ENCODE results near the gene COX6A2.

The COX6A2 gene

GRCh38 chr16:31428279-31428597, at the start of gene COX6A2:
Gene COX6A2, minus strand, starts transcription at chr16:31428360. Its CDS starts 35 bp downstream, at chr16:31428325.
- TF ChIP-seq CTCF (IDR thresholded peaks at IDR 0.05; ENCODE audit: extremely low read depth, insufficient read depth, missing control alignments), result no peak
- DNase-seq (ENCODE audit: low spot score), result no peak
- in situ Hi-C loops (cut with MboI; ENCODE audit: low pct_unique_long_range_greater_than_20kb, low sequenced_read_pairs, unreplicated experiment), result loop anchor here (25.0 kb wide), 1 partner anchor 466 kb away; the partner anchor contains the start of gene SETD1A

- DNase-seq (ENCODE audit: low spot score), result peak; percentile 72
- in situ Hi-C loops (cut with MboI; ENCODE audit: low pct_unique_long_range_greater_than_20kb, low sequenced_read_pairs, unreplicated experiment), result no loop called here
- no peak for TF ChIP-seq CTCF (IDR thresholded peaks at IDR 0.05; ENCODE audit: extremely low read depth, insufficient read depth, missing control alignments)
Observed at GRCh38 chr16:31477220-31478216, 49.4 kb upstream of the COX6A2 start.

- DNase-seq (ENCODE audit: low spot score), result peak; percentile 95
- no peak for TF ChIP-seq CTCF (IDR thresholded peaks at IDR 0.05; ENCODE audit: extremely low read depth, insufficient read depth, missing control alignments)
- in situ Hi-C loops (cut with MboI; ENCODE audit: low pct_unique_long_range_greater_than_20kb, low sequenced_read_pairs, unreplicated experiment), result no loop called here
Observed at GRCh38 chr16:31476303-31477219, 48.4 kb upstream of the COX6A2 start.

GRCh38 chr16:31475946-31476302, 47.8 kb upstream of the COX6A2 start:
- in situ Hi-C loops (cut with MboI; ENCODE audit: low pct_unique_long_range_greater_than_20kb, low sequenced_read_pairs, unreplicated experiment), result no loop called here
- DNase-seq (ENCODE audit: low spot score), result no peak
- no peak for TF ChIP-seq CTCF (IDR thresholded peaks at IDR 0.05; ENCODE audit: extremely low read depth, insufficient read depth, missing control alignments)

- no peak for TF ChIP-seq CTCF (IDR thresholded peaks at IDR 0.05; ENCODE audit: extremely low read depth, insufficient read depth, missing control alignments)
- DNase-seq (ENCODE audit: low spot score), result no peak
- in situ Hi-C loops (cut with MboI; ENCODE audit: low pct_unique_long_range_greater_than_20kb, low sequenced_read_pairs, unreplicated experiment), result loop anchor here (25.0 kb wide), 1 partner anchor 387 kb away; the partner anchor contains the start of gene ZNF267
Observed at GRCh38 chr16:31474773-31475738, 46.9 kb upstream of the COX6A2 start.

Data from GM13977 (cell line).